ENCODE data around the gene SP4.

DNA sequence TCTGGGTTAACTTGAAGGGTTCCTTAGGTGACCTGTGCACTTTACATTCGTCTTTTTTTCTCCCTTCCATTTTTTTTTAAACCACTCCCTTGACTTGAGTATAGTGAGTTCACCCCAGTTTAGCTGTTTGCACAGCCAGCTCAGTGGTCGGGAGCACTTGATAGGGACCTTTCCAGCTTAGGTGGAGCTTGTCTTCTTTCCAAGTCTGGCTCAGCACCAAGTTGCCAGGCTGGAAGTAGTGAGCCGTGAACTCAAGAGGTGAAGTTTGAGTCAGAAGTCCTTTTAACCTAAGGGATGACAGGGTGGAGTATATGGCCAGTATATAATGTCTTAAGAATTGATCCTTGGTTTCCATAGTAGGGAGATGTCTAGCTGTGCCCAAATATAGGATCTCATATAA is 122.2 kb downstream of the SP4 start:
- TF ChIP-seq, protein P1, sequence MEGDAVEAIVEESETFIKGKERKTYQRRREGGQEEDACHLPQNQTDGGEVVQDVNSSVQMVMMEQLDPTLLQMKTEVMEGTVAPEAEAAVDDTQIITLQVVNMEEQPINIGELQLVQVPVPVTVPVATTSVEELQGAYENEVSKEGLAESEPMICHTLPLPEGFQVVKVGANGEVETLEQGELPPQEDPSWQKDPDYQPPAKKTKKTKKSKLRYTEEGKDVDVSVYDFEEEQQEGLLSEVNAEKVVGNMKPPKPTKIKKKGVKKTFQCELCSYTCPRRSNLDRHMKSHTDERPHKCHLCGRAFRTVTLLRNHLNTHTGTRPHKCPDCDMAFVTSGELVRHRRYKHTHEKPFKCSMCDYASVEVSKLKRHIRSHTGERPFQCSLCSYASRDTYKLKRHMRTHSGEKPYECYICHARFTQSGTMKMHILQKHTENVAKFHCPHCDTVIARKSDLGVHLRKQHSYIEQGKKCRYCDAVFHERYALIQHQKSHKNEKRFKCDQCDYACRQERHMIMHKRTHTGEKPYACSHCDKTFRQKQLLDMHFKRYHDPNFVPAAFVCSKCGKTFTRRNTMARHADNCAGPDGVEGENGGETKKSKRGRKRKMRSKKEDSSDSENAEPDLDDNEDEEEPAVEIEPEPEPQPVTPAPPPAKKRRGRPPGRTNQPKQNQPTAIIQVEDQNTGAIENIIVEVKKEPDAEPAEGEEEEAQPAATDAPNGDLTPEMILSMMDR (IDR thresholded peaks at IDR 0.05), result no peak
- no peak for TF ChIP-seq POLR2A (IDR thresholded peaks at IDR 0.05)

All from right lobe of liver (tissue), 4 donors.